Glutamatergic neuron (in vitro differentiated cells): Measurements from ENCODE around the gene C10orf71. TPM values are rescaled to one million over a fixed set of nuclear protein-coding genes. Genes with fewer than 3 reads are reported as not detected.

ENCODE experiments used
- DNase-seq: peaks from one replicate; pipeline ENCODE4 v3.0.0; 2022
- H3K27ac Mint-ChIP-seq: one replicate; pipeline ENCODE4 v1.8.0; 2020; ENCODE audit warnings: mild to moderate bottlenecking, mixed read lengths, inconsistent platforms; ENCODE audit not compliant: unreplicated experiment
- H3K27me3 Mint-ChIP-seq: one replicate; pipeline ENCODE4 v1.8.0; 2020; ENCODE audit warnings: mild to moderate bottlenecking, moderate library complexity, mixed read lengths, inconsistent platforms; ENCODE audit not compliant: unreplicated experiment
- H3K36me3 Mint-ChIP-seq: one replicate; pipeline ENCODE4 v1.8.0; 2020; ENCODE audit warnings: mild to moderate bottlenecking, mixed read lengths, inconsistent platforms; ENCODE audit not compliant: unreplicated experiment
- H3K4me1 Mint-ChIP-seq: one replicate; pipeline ENCODE4 v1.8.0; 2020; ENCODE audit warnings: mild to moderate bottlenecking, low read depth, mixed read lengths, inconsistent platforms; ENCODE audit not compliant: unreplicated experiment
- H3K4me3 Mint-ChIP-seq: one replicate; pipeline ENCODE4 v1.8.0; 2020; ENCODE audit warnings: mild to moderate bottlenecking, mixed read lengths, inconsistent platforms; ENCODE audit not compliant: unreplicated experiment
- H3K9me3 Mint-ChIP-seq: one replicate; pipeline ENCODE4 v1.8.0; 2020; ENCODE audit warnings: mild to moderate bottlenecking, moderate library complexity, mixed read lengths, inconsistent platforms; ENCODE audit not compliant: unreplicated experiment
- CTCF ChIP-seq: fragments of 200-600 bp; sonication (generic); IDR thresholded peaks from one replicate; pipeline ENCODE4 v1.5.0; 2021; ENCODE audit not compliant: partially characterized antibody, unreplicated experiment
- total RNA-seq: library from RNA; stranded (reverse); fragmentation: NEBNext Ultra II Directional; extraction: Animal tissue kit (Norgen Biotek cat#: 25700); gene quantifications from one replicate; pipeline ENCODE4 v1.2.1, GENCODE V29; 2021; ENCODE audit not compliant: unreplicated experiment

C10orf71 gene
- total RNA-seq, 1 donor from 2014 or later = 0.12 TPM

- no peaks in the 10 kb centered on the region for H3K27me3 Mint-ChIP-seq
- H3K4me1 Mint-ChIP-seq = no peaks in the 10 kb centered on the region
- peaks cover 9% of the 10 kb centered on the region for H3K36me3 Mint-ChIP-seq
- no peak for DNase-seq
- TF ChIP-seq CTCF = no peak
- no peak overlapping the region for H3K27ac Mint-ChIP-seq
- H3K4me3 Mint-ChIP-seq = no peak overlapping the region
- peaks cover 8% of the 10 kb centered on the region for H3K9me3 Mint-ChIP-seq
Observed at GRCh38 chr10:49334964-49335363, 36.0 kb downstream of the C10orf71 start.

GRCh38 chr10:49335364-49335972 is 36.5 kb downstream of the C10orf71 start:
- no peaks in the 10 kb centered on the region for H3K4me1 Mint-ChIP-seq
- TF ChIP-seq CTCF = no peak

GRCh38 chr10:49338604-49339003 is 39.6 kb downstream of the C10orf71 start:
- no peak for TF ChIP-seq CTCF
- peaks cover 2% of the 10 kb centered on the region for H3K9me3 Mint-ChIP-seq
- no peak overlapping the region for H3K4me3 Mint-ChIP-seq

More at GRCh38 chr10:49335364-49335972, 36.5 kb downstream of the C10orf71 start:
- DNase-seq = no peak
- Mint-ChIP-seq H3K27me3 (no peaks in the 10 kb centered on the region), H3K9me3 (peaks cover 8% of the 10 kb centered on the region), H3K36me3 (peaks cover 9% of the 10 kb centered on the region), H3K4me3 (no peak overlapping the region), H3K27ac (no peak overlapping the region)

GRCh38 chr10:49344840-49345239 is 45.9 kb downstream of the C10orf71 start:
- peaks cover 11% of the 10 kb centered on the region for H3K36me3 Mint-ChIP-seq

More at GRCh38 chr10:49338604-49339003, 39.6 kb downstream of the C10orf71 start:
- DNase-seq = no peak
- Mint-ChIP-seq H3K27ac (no peak overlapping the region), H3K36me3 (peaks cover 9% of the 10 kb centered on the region), H3K4me1 (peaks cover 6% of the 10 kb centered on the region), H3K27me3 (no peaks in the 10 kb centered on the region)

More at GRCh38 chr10:49344840-49345239, 45.9 kb downstream of the C10orf71 start:
- H3K27me3 Mint-ChIP-seq = no peaks in the 10 kb centered on the region
- no peak overlapping the region for H3K27ac Mint-ChIP-seq
- no peak for TF ChIP-seq CTCF
- no peak for DNase-seq
- no peaks in the 10 kb centered on the region for H3K9me3 Mint-ChIP-seq
- no peak overlapping the region for H3K4me3 Mint-ChIP-seq
- H3K4me1 Mint-ChIP-seq = peaks cover 6% of the 10 kb centered on the region
